HEK293 (cell line): Measurements from ENCODE around the gene ZNF79.

Experiments
- YY1 ChIP-seq: fragments of 450-650 bp; formaldehyde crosslinking; IDR thresholded peaks from 2 replicates; pipeline ENCODE4 v1.5.1; 2018; ENCODE audit warnings: missing biosample characterization, missing genetic modification characterization
- ZNF16 ChIP-seq: fragments of 450-650 bp; formaldehyde crosslinking; IDR thresholded peaks from 2 replicates; pipeline ENCODE4 v1.5.1; 2016; ENCODE audit warnings: low read depth, missing biosample characterization, missing genetic modification characterization

- TF ChIP-seq ZNF16 (tag by site-specific recombination) = no peak
- TF ChIP-seq YY1 (tag by site-specific recombination) = no peak
Measured at GRCh38 chr9:127407492-127407843, 16.7 kb upstream of the ZNF79 start.
